Measurements from ENCODE around the gene NPLOC4. TPM values are rescaled to one million over a fixed set of nuclear protein-coding genes. Genes with fewer than 3 reads are reported as not detected.
A peak's percentile ranks its signal among the peaks of the same experiment; 100 is the strongest.

NPLOC4 gene
- total RNA-seq, 1 donor from 2014 or later, result 44.1 TPM

GRCh38 chr17:81508639-81509206 is 128.2 kb downstream of the NPLOC4 start:
- DNase-seq (ENCODE audit: low spot score), result no peak
- peaks cover 37% of the 10 kb centered on the region for H3K79me2 ChIP-seq (ENCODE audit: low read depth)
- H3K27ac Mint-ChIP-seq, result peak overlapping the region; percentile 60
- H3K9me3 Mint-ChIP-seq, result peaks cover 10% of the 10 kb centered on the region
- H3K4me3 ChIP-seq, result peak overlapping the region; percentile 98
- H3K4me1 Mint-ChIP-seq, result peaks cover 38% of the 10 kb centered on the region
- no peaks in the 10 kb centered on the region for H3K9me3 ChIP-seq (ENCODE audit: low read depth)
- no peak overlapping the region for H3K9ac ChIP-seq
- peaks cover 39% of the 10 kb centered on the region for H3K36me3 Mint-ChIP-seq
- H3K4me1 ChIP-seq, result peaks cover 18% of the 10 kb centered on the region
- TF ChIP-seq CTCF (IDR thresholded peaks at IDR 0.05) (no peak), EZH2 (IDR thresholded peaks at IDR 0.05) (no peak), EZH2phosphoT487 (IDR thresholded peaks at IDR 0.05) (no peak)
- H3K27me3 ChIP-seq, result peaks cover 4% of the 10 kb centered on the region
- H2AFZ ChIP-seq (replicated peaks), result no peak overlapping the region
- H3K36me3 ChIP-seq, result no peaks in the 10 kb centered on the region
- H3K27me3 Mint-ChIP-seq (ENCODE audit: insufficient read depth, low read depth), result peaks cover 46% of the 10 kb centered on the region
- peaks cover 56% of the 10 kb centered on the region for H3F3A ChIP-seq (ENCODE audit: low read depth)
- H3K4me3 Mint-ChIP-seq, result peak overlapping the region; percentile 98
- peak overlapping the region; percentile 97 for H3K4me2 ChIP-seq
- peaks cover 42% of the 10 kb centered on the region for H4K20me1 ChIP-seq (ENCODE audit: low read depth)
- no peak overlapping the region for H3K27ac ChIP-seq

Small RNA genes lying within 50 kb of the gene (small RNA-seq; reads per million reads assigned to genes)
- gene RF00019, result not detected

Other genes starting within 250 kb of the NPLOC4 start
- gene BAHCC1, start 241.7 kb downstream of the NPLOC4 start, total RNA-seq (ENCODE audit: low replicate concordance), result 3.4 and 26.3 TPM in 2 replicates
- 1,228 and 2,405 TPM in 2 replicates for gene ACTG1, start 124.3 kb downstream of the NPLOC4 start, total RNA-seq (ENCODE audit: low replicate concordance)
- gene FSCN2, start 108.7 kb downstream of the NPLOC4 start, total RNA-seq (ENCODE audit: low replicate concordance), result 0.28 TPM in 1 of 2 replicates, not detected in the other
- 9.7 and 36.5 TPM in 2 replicates for gene FAAP100, start 84.8 kb downstream of the NPLOC4 start, total RNA-seq (ENCODE audit: low replicate concordance)
- gene TSPAN10, start 84 bp upstream of the NPLOC4 start, total RNA-seq (ENCODE audit: low replicate concordance), result 0.93 and 2.2 TPM in 2 replicates
- not detected in 2 replicates for gene PDE6G, start 19.4 kb upstream of the NPLOC4 start, total RNA-seq (ENCODE audit: low replicate concordance)
- 11.9 and 51.4 TPM in 2 replicates for gene OXLD1, start 29.5 kb upstream of the NPLOC4 start, total RNA-seq (ENCODE audit: low replicate concordance)
- gene CCDC137, start 29.6 kb upstream of the NPLOC4 start, total RNA-seq (ENCODE audit: low replicate concordance), result 22.4 and 27.8 TPM in 2 replicates
- gene ARL16, start 46.7 kb upstream of the NPLOC4 start, total RNA-seq (ENCODE audit: low replicate concordance), result 31.2 and 40.3 TPM in 2 replicates
- gene HGS, start 46.9 kb upstream of the NPLOC4 start, total RNA-seq (ENCODE audit: low replicate concordance), result 46.2 and 79.3 TPM in 2 replicates
- gene MRPL12, start 66.3 kb upstream of the NPLOC4 start, total RNA-seq (ENCODE audit: low replicate concordance), result 13.2 and 30.9 TPM in 2 replicates
- 9.1 and 29.3 TPM in 2 replicates for gene SLC25A10, start 75.2 kb upstream of the NPLOC4 start, total RNA-seq (ENCODE audit: low replicate concordance)
- gene GCGR, start 167.0 kb upstream of the NPLOC4 start, total RNA-seq (ENCODE audit: low replicate concordance), result not detected in 2 replicates
- gene MCRIP1, start 196.2 kb upstream of the NPLOC4 start, total RNA-seq (ENCODE audit: low replicate concordance), result 45.6 and 110 TPM in 2 replicates
- gene PPP1R27, start 197.9 kb upstream of the NPLOC4 start, total RNA-seq (ENCODE audit: low replicate concordance), result 0.12 TPM in 1 of 2 replicates, not detected in the other
- 203 and 344 TPM in 2 replicates for gene P4HB, start 223.4 kb upstream of the NPLOC4 start, total RNA-seq (ENCODE audit: low replicate concordance)
- 25.1 and 47.9 TPM in 2 replicates for gene ARHGDIA, start 234.2 kb upstream of the NPLOC4 start, total RNA-seq (ENCODE audit: low replicate concordance)

All from neural progenitor cell (in vitro differentiated cells).